Sigmoid colon (tissue), 7 donors: ENCODE results near the gene TRPV3. TPM values are rescaled to one million over a fixed set of nuclear protein-coding genes. Genes with fewer than 3 reads are reported as not detected.
"Not testable (repeated sequence)": the region's sequence is repeated elsewhere in the genome, so short reads cannot be mapped to it uniquely, and the experiment has no call there.

Experiments used
- DNase-seq: peaks from one replicate; pipeline ENCODE4 v3.0.0-alpha.2; 2019
- H3K27ac ChIP-seq, 4 donors: fragments of 200-600 bp; sonication (generic); one replicate each; pipeline ENCODE4 v1.5.1; 2016 to 2019; ENCODE audit warnings: mild to moderate bottlenecking in 1 of 4
- H3K27me3 ChIP-seq, 3 donors: fragments of 200-600 bp; sonication (generic); one replicate each; pipeline ENCODE4 v1.5.1; 2019; ENCODE audit warnings: mild to moderate bottlenecking in 1 of 3
- H3K36me3 ChIP-seq, 4 donors: fragments of 200-600 bp; sonication (generic); one replicate each; pipeline ENCODE4 v1.5.1; 2016 to 2019
- H3K4me1 ChIP-seq, 4 donors: fragments of 200-600 bp; sonication (generic); one replicate each; pipeline ENCODE4 v1.5.1; 2017 to 2019
- H3K4me3 ChIP-seq, 4 donors: fragments of 200-600 bp; sonication (generic); one replicate each; pipeline ENCODE4 v1.5.1; 2017 to 2019; ENCODE audit warnings: mild to moderate bottlenecking in 2 of 4, moderate library complexity in 1 of 4
- H3K9me3 ChIP-seq, 4 donors: fragments of 200-600 bp in 3 of 4; sonication (generic) in 3 of 4; one replicate each; pipeline versions ENCODE4 v1.5.1 to v1.6.1; 2013 to 2019
- CTCF ChIP-seq, 4 experiments: fragments of 450-650 bp in 3 of 4; fragments of 200-600 bp in 1 of 4; IDR thresholded peaks; one replicate each; pipeline ENCODE4 v1.5.1; 2016 to 2019; ENCODE audit warnings: antibody characterized with exemption in 4 of 4, mild to moderate bottlenecking in 3 of 4, moderate library complexity in 2 of 4
- EP300 ChIP-seq, 4 donors: sonication (generic); formaldehyde crosslinking; IDR thresholded peaks; one replicate each; pipeline ENCODE4 v1.6.1; 2017; ENCODE audit warnings: antibody characterized with exemption in 4 of 4
- POLR2A ChIP-seq, 2 donors: fragments of 450-650 bp; IDR thresholded peaks; one replicate each; pipeline ENCODE4 v1.6.1; 2016; ENCODE audit warnings: antibody characterized with exemption in 2 of 2, mild to moderate bottlenecking in 2 of 2, moderate library complexity in 2 of 2
- POLR2AphosphoS5 ChIP-seq, 4 donors: sonication (generic); formaldehyde crosslinking; IDR thresholded peaks; one replicate each; pipeline ENCODE4 v1.6.1; 2017; ENCODE audit warnings: antibody characterized with exemption in 4 of 4
- WGBS, 2 donors: extraction: QIAGEN DNeasy Blood & Tissue Kit; methylation state at CpG; one replicate each; pipeline ENCODE4 v1.1.7; 2013; 5-methylcytosine and 5-hydroxymethylcytosine counted together
- intact Hi-C: fragments of 100-400 bp; cut with DNase I; formaldehyde crosslinking; loops from one replicate; pipeline ENCODE4 v1.15.1; 2023
- polyA plus RNA-seq, 3 donors: library from polyadenylated mRNA; stranded (reverse); fragments of 200-250 nt; gene quantifications; one replicate each; pipeline ENCODE4 v1.2.3, GENCODE V29; 2013
- total RNA-seq, 4 donors: library from RNA; depleted of rRNA; stranded (reverse); fragments of >200 nt; gene quantifications; one replicate each; pipeline ENCODE4 v1.1.0, GENCODE V29; 2016
- donor health status: healthy with polysubstance abuse.
- donor health status: Bipolar disorder and iron deficiency.
- donor health status: healthy.

Gene TRPV3
- total and polyA plus RNA-seq, 7 donors, result 0.14 to 3.3 (median 1.8) TPM

GRCh38 chr17:3589784-3590183 lies 32.2 kb upstream of the TRPV3 start:
- Histone ChIP-seq H3K36me3 (peaks cover 0 to 59% (median 13%) of the 10 kb centered on the region in 4 donors), H3K27me3 (no peaks in the 10 kb centered on the region), H3K4me1 (peaks cover 0 to 8% (median 0%) of the 10 kb centered on the region in 4 donors), H3K27ac (no peak overlapping the region), H3K9me3 (no peaks in the 10 kb centered on the region), H3K4me3 (no peak overlapping the region)
- no peak for DNase-seq
- no peak for TF ChIP-seq POLR2AphosphoS5 (IDR thresholded peaks at IDR 0.05)
- intact Hi-C loops, result no loop called here
- WGBS, 2 donors, result 95 to 98% methylated on average over 22 of the region's 22 CpGs

- no peak for DNase-seq
- TF ChIP-seq POLR2A (IDR thresholded peaks at IDR 0.05) (no peak), POLR2AphosphoS5 (IDR thresholded peaks at IDR 0.05) (no peak), CTCF (IDR thresholded peaks at IDR 0.05) (no peak), EP300 (IDR thresholded peaks at IDR 0.05) (no peak)
- intact Hi-C loops, result no loop called here
Observed at GRCh38 chr17:3585826-3586225, 28.2 kb upstream of the TRPV3 start.

GRCh38 chr17:3583456-3583855 lies 25.8 kb upstream of the TRPV3 start:
- no peaks in the 10 kb centered on the region for H3K9me3 ChIP-seq
- TF ChIP-seq CTCF (IDR thresholded peaks at IDR 0.05), result no peak
- TF ChIP-seq EP300 (IDR thresholded peaks at IDR 0.05), result no peak
- no peak for TF ChIP-seq POLR2AphosphoS5 (IDR thresholded peaks at IDR 0.05)
- no peak for TF ChIP-seq POLR2A (IDR thresholded peaks at IDR 0.05)
- intact Hi-C loops, result no loop called here
- H3K27ac ChIP-seq, result no peak overlapping the region
- peaks cover 0 to 49% (median 7%) of the 10 kb centered on the region in 4 donors for H3K36me3 ChIP-seq
- H3K4me3 ChIP-seq, result no peak overlapping the region
- WGBS, 2 donors, result 96% methylated on average over 9 of the region's 9 CpGs
- no peaks in the 10 kb centered on the region for H3K27me3 ChIP-seq
- no peaks in the 10 kb centered on the region for H3K4me1 ChIP-seq
- DNase-seq, result no peak

More at GRCh38 chr17:3585826-3586225, 28.2 kb upstream of the TRPV3 start:
- no peaks in the 10 kb centered on the region for H3K27me3 ChIP-seq
- 96% methylated on average over 17 of the region's 17 CpGs for WGBS, 2 donors
- no peak overlapping the region for H3K4me3 ChIP-seq
- no peaks in the 10 kb centered on the region for H3K9me3 ChIP-seq
- H3K36me3 ChIP-seq, result peaks cover 0 to 52% (median 13%) of the 10 kb centered on the region in 4 donors
- no peak overlapping the region for H3K27ac ChIP-seq
- no peaks in the 10 kb centered on the region for H3K4me1 ChIP-seq

GRCh38 chr17:3582915-3583314 lies 25.3 kb upstream of the TRPV3 start:
- 97% methylated on average over 9 of the region's 9 CpGs for WGBS, 2 donors
- H3K36me3 ChIP-seq, result peaks cover 0 to 47% (median 4%) of the 10 kb centered on the region in 4 donors
- DNase-seq, result no peak
- no peak overlapping the region for H3K27ac ChIP-seq
- intact Hi-C loops, result no loop called here
- no peaks in the 10 kb centered on the region for H3K9me3 ChIP-seq
- no peaks in the 10 kb centered on the region for H3K27me3 ChIP-seq
- no peak overlapping the region for H3K4me3 ChIP-seq
- no peaks in the 10 kb centered on the region for H3K4me1 ChIP-seq
- TF ChIP-seq POLR2AphosphoS5 (IDR thresholded peaks at IDR 0.05) (no peak), EP300 (IDR thresholded peaks at IDR 0.05) (no peak), POLR2A (IDR thresholded peaks at IDR 0.05) (no peak), CTCF (IDR thresholded peaks at IDR 0.05) (no peak)

GRCh38 chr17:3578667-3579066 lies 21.1 kb upstream of the TRPV3 start:
- H3K9me3 ChIP-seq, DNase-seq, intact Hi-C loops, H3K27me3 ChIP-seq, H3K4me1 ChIP-seq, H3K4me3 ChIP-seq, H3K27ac ChIP-seq: not testable (repeated sequence)
- peaks cover 0 to 36% (median 1%) of the 10 kb centered on the region in 4 donors for H3K36me3 ChIP-seq
- 74 to 94% methylated on average over 4 of the region's 4 CpGs for WGBS, 2 donors

GRCh38 chr17:3576970-3577369 lies 19.4 kb upstream of the TRPV3 start:
- H3K9me3 ChIP-seq, result no peaks in the 10 kb centered on the region
- 91 to 94% methylated on average over 11 of the region's 11 CpGs for WGBS, 2 donors
- intact Hi-C loops, result no loop called here
- peaks cover 0 to 46% (median 1%) of the 10 kb centered on the region in 4 donors for H3K36me3 ChIP-seq
- no peaks in the 10 kb centered on the region for H3K27me3 ChIP-seq
- no peak overlapping the region for H3K27ac ChIP-seq
- no peak for TF ChIP-seq POLR2A (IDR thresholded peaks at IDR 0.05)
- TF ChIP-seq EP300 (IDR thresholded peaks at IDR 0.05), result no peak
- TF ChIP-seq CTCF (IDR thresholded peaks at IDR 0.05), result no peak
- TF ChIP-seq POLR2AphosphoS5 (IDR thresholded peaks at IDR 0.05), result no peak
- no peaks in the 10 kb centered on the region for H3K4me1 ChIP-seq
- DNase-seq, result no peak
- no peak overlapping the region for H3K4me3 ChIP-seq
